Esophagus squamous epithelium (tissue), 5 donors: ENCODE measurements around the gene SEC24C. TPM values are rescaled to one million over a fixed set of nuclear protein-coding genes. Genes with fewer than 3 reads are reported as not detected.
"Not testable (repeated sequence)": the region's sequence is repeated elsewhere in the genome, so short reads cannot be mapped to it uniquely, and the experiment has no call there.

Experiments used
- DNase-seq: peaks from one replicate; lab custom pipeline; 2025; lab: John Stamatoyannopoulos, UW
- H3K27ac ChIP-seq, 4 donors: fragments of 200-600 bp; sonication (generic); one replicate each; pipeline ENCODE4 v1.5.1; 2016 to 2019; ENCODE audit warnings: mild to moderate bottlenecking in 1 of 4
- H3K27me3 ChIP-seq, 4 donors: fragments of 200-600 bp; sonication (generic); 1 replicate in 3 of 4; 2 replicates in 1 of 4; pipeline versions ENCODE4 v1.5.1 to v1.6.0; 2017 to 2021; ENCODE audit warnings: antibody characterized with exemption in 1 of 4
- H3K36me3 ChIP-seq, 3 donors: fragments of 200-600 bp; sonication (generic); one replicate each; pipeline ENCODE4 v1.5.1; 2016 to 2019
- H3K4me1 ChIP-seq, 3 donors: fragments of 200-600 bp; sonication (generic); one replicate each; pipeline ENCODE4 v1.5.1; 2017 to 2019
- H3K4me3 ChIP-seq, 4 donors: fragments of 200-600 bp; sonication (generic); 1 replicate in 3 of 4; 2 replicates in 1 of 4; pipeline ENCODE4 v1.5.1; 2016 to 2019; ENCODE audit warnings: mild to moderate bottlenecking in 2 of 4, moderate library complexity in 1 of 4
- H3K9me3 ChIP-seq, 3 donors: fragments of 200-600 bp; sonication (generic); one replicate each; pipeline ENCODE4 v1.5.1; 2016 to 2019
- CTCF ChIP-seq, 6 experiments: fragments of 450-650 bp in 4 of 6; fragments of 200-600 bp in 2 of 6; sonication (generic) in 2 of 6; IDR thresholded peaks; one replicate each; pipeline ENCODE4 v1.5.1; 2016 to 2019; ENCODE audit warnings: antibody characterized with exemption in 6 of 6, mild to moderate bottlenecking in 4 of 6, moderate library complexity in 4 of 6
- POLR2A ChIP-seq, 4 donors: fragments of 450-650 bp; IDR thresholded peaks; one replicate each; pipeline ENCODE4 v1.6.1; 2017; ENCODE audit warnings: antibody characterized with exemption in 4 of 4, mild to moderate bottlenecking in 4 of 4, moderate library complexity in 3 of 4
- WGBS, 2 donors: methylation state at CpG; one replicate each; pipeline ENCODE4 v1.1.5; 2018; 5-methylcytosine and 5-hydroxymethylcytosine counted together
- intact Hi-C: fragments of 100-400 bp; cut with DNase I; formaldehyde crosslinking; loops from one replicate; pipeline ENCODE4 v1.15.0; 2022
- total RNA-seq, 4 donors: library from RNA; depleted of rRNA; stranded (reverse); fragments of >200 nt; gene quantifications; one replicate each; pipeline ENCODE4 v1.1.0, GENCODE V29; 2016
- donor health status: DM: yes; HTN: yes; CAD: no.

Gene SEC24C
- total RNA-seq, 4 donors from 2014 or later, result 59.1 to 78.8 (median 64.6) TPM

GRCh38 chr10:73734028-73734720, 10.0 kb upstream of the SEC24C start:
- no peak overlapping the region for H3K4me3 ChIP-seq
- intact Hi-C loops, result no loop called here
- no peaks in the 10 kb centered on the region for H3K27me3 ChIP-seq
- no peak for DNase-seq
- H3K4me1 ChIP-seq, result peaks cover 0 to 48% (median 16%) of the 10 kb centered on the region in 3 donors
- 70 to 84% methylated on average over 4 of the region's 16 CpGs for WGBS, 2 donors
- peaks cover 0 to 62% (median 5%) of the 10 kb centered on the region in 3 donors for H3K36me3 ChIP-seq
- H3K9me3 ChIP-seq, result no peaks in the 10 kb centered on the region
- no peak for TF ChIP-seq CTCF (IDR thresholded peaks at IDR 0.05)
- no peak for TF ChIP-seq POLR2A (IDR thresholded peaks at IDR 0.05)
- H3K27ac ChIP-seq, result no peak overlapping the region

GRCh38 chr10:73734796-73735305, 9.3 kb upstream of the SEC24C start:
- no peak for DNase-seq
- H3K4me3 ChIP-seq, result no peak overlapping the region
- H3K27me3 ChIP-seq, result no peaks in the 10 kb centered on the region
- H3K9me3 ChIP-seq, result no peaks in the 10 kb centered on the region
- peaks cover 0 to 69% (median 5%) of the 10 kb centered on the region in 3 donors for H3K36me3 ChIP-seq
- H3K27ac ChIP-seq, result no peak overlapping the region
- no peak for TF ChIP-seq CTCF (IDR thresholded peaks at IDR 0.05)
- TF ChIP-seq POLR2A (IDR thresholded peaks at IDR 0.05), result no peak
- intact Hi-C loops, result no loop called here
- WGBS, 2 donors, result 60 to 90% methylated on average over 1 to 5 of the region's 5 CpGs
- peaks cover 0 to 42% (median 12%) of the 10 kb centered on the region in 3 donors for H3K4me1 ChIP-seq

GRCh38 chr10:73740501-73741254, 3.5 kb upstream of the SEC24C start:
- intact Hi-C loops, H3K4me3 ChIP-seq, H3K27me3 ChIP-seq, H3K9me3 ChIP-seq, DNase-seq: not testable (repeated sequence)
- peaks cover 0 to 47% (median 0%) of the 10 kb centered on the region in 3 donors for H3K36me3 ChIP-seq
- 94 to 100% methylated on average over 2 of the region's 18 CpGs for WGBS, 2 donors
- H3K4me1 ChIP-seq, result peaks cover 10 to 38% (median 24%) of the 10 kb centered on the region in 3 donors
- peak overlapping the region in 3 of 4 donors; percentile 32 to 94 (median 44) for H3K27ac ChIP-seq

GRCh38 chr10:73742454-73742734, 1.8 kb upstream of the SEC24C start:
- TF ChIP-seq POLR2A (IDR thresholded peaks at IDR 0.05), result no peak
- 87 to 93% methylated on average over 4 to 5 of the region's 5 CpGs for WGBS, 2 donors

GRCh38 chr10:73743327-73743904, 756 bp upstream of the SEC24C start:
- TF ChIP-seq POLR2A (IDR thresholded peaks at IDR 0.05) (no peak), CTCF (IDR thresholded peaks at IDR 0.05) (no peak)
- Histone ChIP-seq H3K27ac (peak overlapping the region; percentile 88 to 95 (median 92)), H3K27me3 (no peaks in the 10 kb centered on the region), H3K4me1 (peaks cover 10 to 60% (median 35%) of the 10 kb centered on the region in 3 donors), H3K9me3 (no peaks in the 10 kb centered on the region), H3K36me3 (peaks cover 0 to 48% (median 17%) of the 10 kb centered on the region in 3 donors), H3K4me3 (peak overlapping the region; percentile 64 to 93 (median 79))
- no peak for DNase-seq
- WGBS, 2 donors, result 36 to 40% methylated on average over 6 of the region's 6 CpGs
- intact Hi-C loops, result no loop called here

More at GRCh38 chr10:73742454-73742734, 1.8 kb upstream of the SEC24C start:
- Histone ChIP-seq H3K4me3 (no peak overlapping the region), H3K4me1 (peaks cover 10 to 52% (median 32%) of the 10 kb centered on the region in 3 donors), H3K27me3 (no peaks in the 10 kb centered on the region), H3K36me3 (peaks cover 0 to 46% (median 6%) of the 10 kb centered on the region in 3 donors), H3K27ac (peak overlapping the region in 3 of 4 donors; percentile 9 to 94 (median 44)), H3K9me3 (no peaks in the 10 kb centered on the region)
- no peak for DNase-seq
- intact Hi-C loops, result no loop called here
